IMR-90 (cell line): ENCODE measurements around the gene FOXP4. TPM values are rescaled to one million over a fixed set of nuclear protein-coding genes. Genes with fewer than 3 reads are reported as not detected.

Experiments
- ATAC-seq: fragments of 200-7000 bp; cut with Tn5 transposase; 2 replicates; pipeline ENCODE4 v1.9.1; 2020; ENCODE audit warnings: low read depth, mild to moderate bottlenecking, moderate library complexity
- BruUV-seq: library from RNA; stranded (reverse); fragments of 400-500 nt; replicated peaks from 2 replicates; lab custom pipeline; 2021; lab: Mats Ljungman, UMichigan
- CTCF ChIA-PET: fragments of 300-600 bp; formaldehyde crosslinking; extraction: SDS; loops from one replicate; lab custom pipeline; 2021; ENCODE audit warnings: antibody characterized with exemption; lab: Yijun Ruan, JAX
- POLR2A ChIA-PET: fragments of 300-600 bp; sonication (Branson Sonifier 250); formaldehyde crosslinking; loops from one replicate; lab custom pipeline; 2022; ENCODE audit warnings: antibody characterized with exemption; ENCODE audit not compliant: unreplicated experiment; lab: Charles Lee
- DNase-seq: peaks from one replicate; pipeline ENCODE4 v3.0.0; 2013
- H2AFZ ChIP-seq: replicated peaks from 2 replicates; pipeline ENCODE3; 2013; ENCODE audit warnings: low read length, mild to moderate bottlenecking; ENCODE audit not compliant: poor library complexity
- H2AK5ac ChIP-seq: 2 replicates; pipeline ENCODE4 v1.6.1; 2013; ENCODE audit warnings: low read depth, low read length, inconsistent platforms
- H2AK9ac ChIP-seq: replicated peaks from 2 replicates; pipeline ENCODE3; 2013; ENCODE audit warnings: mild to moderate bottlenecking, low read depth, low read length, moderate library complexity; ENCODE audit not compliant: poor library complexity
- H2BK120ac ChIP-seq: 2 replicates; pipeline ENCODE4 v1.6.1; 2013; ENCODE audit warnings: low read depth, low read length, inconsistent platforms
- H2BK15ac ChIP-seq: 3 replicates; pipeline ENCODE4 v1.6.1; 2013; ENCODE audit warnings: low read depth, low read length, inconsistent platforms
- H2BK20ac ChIP-seq: 2 replicates; pipeline ENCODE4 v1.6.1; 2013; ENCODE audit warnings: low read depth, mild to moderate bottlenecking, inconsistent platforms, low read length, moderate library complexity
- H2BK5ac ChIP-seq: 2 replicates; pipeline ENCODE4 v1.6.1; 2013; ENCODE audit warnings: mild to moderate bottlenecking, low read depth, low read length, inconsistent platforms; ENCODE audit not compliant: poor library complexity, severe bottlenecking
- H3K14ac ChIP-seq: replicated peaks from 2 replicates; pipeline ENCODE4 v1.6.1; 2013; ENCODE audit warnings: low read depth, low read length, inconsistent platforms
- H3K18ac ChIP-seq: 2 replicates; pipeline ENCODE4 v1.6.1; 2013; ENCODE audit warnings: low read depth, low read length, control low read depth
- H3K23ac ChIP-seq: 2 replicates; pipeline ENCODE4 v1.6.1; 2013; ENCODE audit warnings: low read depth, low read length, inconsistent platforms
- H3K27ac ChIP-seq: 2 replicates; pipeline ENCODE4 v1.5.1; 2013; ENCODE audit warnings: mild to moderate bottlenecking, control low read depth, low read length; ENCODE audit not compliant: insufficient read depth
- H3K27me3 ChIP-seq: 2 replicates; pipeline ENCODE4 v1.6.1; 2013; ENCODE audit warnings: low read length; ENCODE audit not compliant: control insufficient read depth, insufficient read depth
- H3K36me3 ChIP-seq: 2 replicates; pipeline ENCODE4 v1.6.1; 2013; ENCODE audit warnings: low read length, mixed read lengths; ENCODE audit not compliant: control insufficient read depth, insufficient read depth
- H3K4ac ChIP-seq: 2 replicates; pipeline ENCODE4 v1.6.1; 2013; ENCODE audit warnings: low read depth, low read length, inconsistent platforms
- H3K4me1 ChIP-seq: 2 replicates; pipeline ENCODE4 v1.6.1; 2013; ENCODE audit warnings: low read length, mixed read lengths; ENCODE audit not compliant: control insufficient read depth, insufficient read depth
- H3K4me2 ChIP-seq: 2 replicates; pipeline ENCODE4 v1.6.1; 2013; ENCODE audit warnings: low read depth, mild to moderate bottlenecking, control low read depth, low read length, moderate library complexity
- H3K4me3 ChIP-seq: 2 replicates; pipeline ENCODE4 v1.5.1; 2013; ENCODE audit warnings: low read depth, mild to moderate bottlenecking, control low read depth, low read length, moderate library complexity; ENCODE audit not compliant: insufficient read depth
- H3K56ac ChIP-seq: 2 replicates; pipeline ENCODE4 v1.6.1; 2013; ENCODE audit warnings: low read length, inconsistent platforms; ENCODE audit not compliant: insufficient read depth; ENCODE audit errors: extremely low read depth
- H3K79me1 ChIP-seq, 2 experiments: 2 replicates each; pipeline ENCODE4 v1.6.1; 2013; ENCODE audit warnings: low read length in 2 of 2, inconsistent platforms in 1 of 2, low read depth in 1 of 2
- H3K9ac ChIP-seq: 2 replicates; pipeline ENCODE4 v1.6.1; 2013; ENCODE audit warnings: low read depth, low read length, control low read depth
- H3K9me1 ChIP-seq: 2 replicates; pipeline ENCODE4 v1.6.1; 2013; ENCODE audit warnings: low read length, inconsistent platforms; ENCODE audit not compliant: insufficient read depth
- H3K9me3 ChIP-seq: 2 replicates; pipeline ENCODE4 v1.6.1; 2013; ENCODE audit warnings: low read length; ENCODE audit not compliant: control insufficient read depth, insufficient read depth
- H4K20me1 ChIP-seq: 2 replicates; pipeline ENCODE4 v1.6.1; 2013; ENCODE audit warnings: low read length, inconsistent platforms; ENCODE audit not compliant: insufficient read depth
- H4K5ac ChIP-seq: 2 replicates; pipeline ENCODE4 v1.6.1; 2013; ENCODE audit warnings: mild to moderate bottlenecking, low read depth, low read length, control low read depth
- H4K8ac ChIP-seq, 2 experiments: 2 replicates each; pipeline ENCODE4 v1.6.1; 2013; ENCODE audit warnings: low read depth in 2 of 2, low read length in 2 of 2, control low read depth in 1 of 2, inconsistent platforms in 1 of 2
- H4K91ac ChIP-seq: 2 replicates; pipeline ENCODE4 v1.6.1; 2013; ENCODE audit warnings: low read depth, low read length, inconsistent platforms; ENCODE audit not compliant: insufficient read depth
- CEBPB ChIP-seq: IDR thresholded peaks from 2 replicates; pipeline ENCODE4 v1.6.1; 2012; ENCODE audit warnings: low read depth, low read length, improper control_type of control experiment
- CHD1 ChIP-seq: IDR thresholded peaks from 2 replicates; pipeline ENCODE4 v1.6.1; 2012; ENCODE audit warnings: low read depth, low read length, improper control_type of control experiment
- CTCF ChIP-seq: conservative IDR thresholded peaks from 2 replicates; pipeline ENCODE4 v1.5.1; 2012; ENCODE audit warnings: mild to moderate bottlenecking, low read depth, low read length, improper control_type of control experiment
- ELK1 ChIP-seq: fragments of 150-350 bp; IDR thresholded peaks from 2 replicates; pipeline ENCODE4 v1.6.1; 2016; ENCODE audit warnings: low read depth, mild to moderate bottlenecking, low read length, moderate library complexity, borderline replicate concordance
- FOS ChIP-seq: fragments of 150-350 bp; IDR thresholded peaks from 2 replicates; pipeline ENCODE4 v1.6.1; 2016; ENCODE audit warnings: low read depth, low read length
- MAFK ChIP-seq: IDR thresholded peaks from 2 replicates; pipeline ENCODE4 v1.6.1; 2012; ENCODE audit warnings: low read depth, low read length, improper control_type of control experiment
- MAZ ChIP-seq: IDR thresholded peaks from 2 replicates; pipeline ENCODE4 v1.6.1; 2012; ENCODE audit warnings: low read depth, mild to moderate bottlenecking, low read length, improper control_type of control experiment, moderate library complexity, borderline replicate concordance
- MXI1 ChIP-seq: IDR thresholded peaks from 2 replicates; pipeline ENCODE4 v1.6.1; 2012; ENCODE audit warnings: low read depth, mild to moderate bottlenecking, low read length, moderate library complexity, borderline replicate concordance
- NFE2L2 ChIP-seq: fragments of 150-350 bp; IDR thresholded peaks from 2 replicates; pipeline ENCODE4 v1.6.1; 2016; ENCODE audit warnings: low read depth, mild to moderate bottlenecking, low read length
- POLR2A ChIP-seq: IDR thresholded peaks from 2 replicates; pipeline ENCODE4 v1.6.1; 2012; ENCODE audit warnings: mild to moderate bottlenecking, low read depth, low read length
- RCOR1 ChIP-seq: IDR thresholded peaks from 2 replicates; pipeline ENCODE4 v1.6.1; 2012; ENCODE audit warnings: mild to moderate bottlenecking, low read length, improper control_type of control experiment; ENCODE audit not compliant: insufficient replicate concordance
- RFX5 ChIP-seq: IDR thresholded peaks from 2 replicates; pipeline ENCODE4 v1.8.0; 2012; ENCODE audit warnings: low read depth, mild to moderate bottlenecking, low read length, moderate library complexity
- SMC3 ChIP-seq: fragments of 150-350 bp; IDR thresholded peaks from 2 replicates; pipeline ENCODE4 v1.6.1; 2016; ENCODE audit warnings: low read depth, mild to moderate bottlenecking, antibody characterized with exemption, low read length, moderate library complexity
- WGBS, 2 experiments: methylation state at CpG; one replicate each; pipeline versions ENCODE4 v1.1.5 to v1.1.7; 2013; ENCODE audit warnings: missing lambda C conversion rate in 2 of 2; ENCODE audit not compliant: insufficient read length in 1 of 2; ENCODE audit errors: extremely low coverage in 2 of 2; 5-methylcytosine and 5-hydroxymethylcytosine counted together
- dilution Hi-C: fragments of 300-500 bp; cut with HindIII; formaldehyde crosslinking; loops from one replicate; pipeline ENCODE4 v1.14.3; 2018; ENCODE audit warnings: low sequenced_read_pairs; ENCODE audit not compliant: unreplicated experiment
- in situ Hi-C: fragments of 300-500 bp; cut with MboI; formaldehyde crosslinking; loops from 3 replicates; pipeline ENCODE4 v1.14.3; 2019; ENCODE audit warnings: low sequenced_read_pairs, inconsistent platforms, mixed read lengths
- intact Hi-C: fragments of 100-400 bp; cut with micrococcal nuclease; formaldehyde crosslinking; loops from 2 replicates; pipeline ENCODE4 v1.10.0; 2022
- polyA plus RNA-seq, 3 experiments: library from polyadenylated mRNA; depleted of rRNA; stranded (reverse); fragments of >200 nt; gene quantifications; 2 replicates each; pipeline ENCODE4 v1.2.3, GENCODE V29; 2012; ENCODE audit warnings: low replicate concordance in 1 of 3
- total RNA-seq: library from RNA; depleted of rRNA; stranded (reverse); fragments of >200 nt; gene quantifications from 2 replicates; pipeline ENCODE4 v1.2.3, GENCODE V29; 2012

FOXP4 gene
- total and polyA plus RNA-seq, 2 of the 4 experiments (the other 2 are of a cell fraction): 0.72 to 9.5 TPM

- H4K91ac ChIP-seq: no peak overlapping the region
- TF ChIP-seq MAZ: no peak
- no peak for TF ChIP-seq SMC3
- no peak for TF ChIP-seq MXI1
- TF ChIP-seq CHD1: no peak
- no peak for TF ChIP-seq MAFK
- TF ChIP-seq POLR2A: no peak
- TF ChIP-seq NFE2L2: no peak
- no peak for TF ChIP-seq CTCF
- no peak for TF ChIP-seq RCOR1
- TF ChIP-seq CEBPB: no peak
- TF ChIP-seq FOS: no peak
- no peak for TF ChIP-seq ELK1
- no peak for TF ChIP-seq RFX5
- H3K27me3 ChIP-seq: peaks cover 78% of the 10 kb centered on the region
- no peak overlapping the region for H2BK20ac ChIP-seq
- no peak overlapping the region for H3K14ac ChIP-seq
- H3K9me1 ChIP-seq: no peaks in the 10 kb centered on the region
- ATAC-seq: no peak
- no peaks in the 10 kb centered on the region for H4K20me1 ChIP-seq
- no peak overlapping the region for H3K4me2 ChIP-seq
- dilution Hi-C loops: no loop called here
- H3K4me1 ChIP-seq: no peaks in the 10 kb centered on the region
- H4K8ac ChIP-seq: no peak overlapping the region
- no peak overlapping the region for H2AK5ac ChIP-seq
- no CpG with 5 or more reads among the region's 2 CpGs for WGBS, 2 experiments
- CTCF ChIA-PET: no interaction called here
- BruUV-seq: no TSS peak
- H2BK5ac ChIP-seq: no peak overlapping the region
- POLR2A ChIA-PET: no interaction called here
- no peak overlapping the region for H3K56ac ChIP-seq
- H3K9ac ChIP-seq: no peak overlapping the region
- in situ Hi-C loops: no loop called here
- H3K18ac ChIP-seq: no peak overlapping the region
- no peaks in the 10 kb centered on the region for H3K79me1 ChIP-seq
- H2BK120ac ChIP-seq: no peak overlapping the region
- no peak overlapping the region for H3K27ac ChIP-seq
- no peak overlapping the region for H3K4ac ChIP-seq
- H2AFZ ChIP-seq: no peak overlapping the region
- no peak overlapping the region for H2BK15ac ChIP-seq
- intact Hi-C loops: no loop called here
- H3K9me3 ChIP-seq: no peaks in the 10 kb centered on the region
- no peak overlapping the region for H4K5ac ChIP-seq
- DNase-seq: no peak
- H3K4me3 ChIP-seq: no peak overlapping the region
- H3K36me3 ChIP-seq: no peaks in the 10 kb centered on the region
- no peak overlapping the region for H3K23ac ChIP-seq
- no peak overlapping the region for H2AK9ac ChIP-seq
Observed at GRCh38 chr6:41633056-41633634, 87.0 kb downstream of the FOXP4 start.
